OCI-LY3 (cell line): Measurements from ENCODE around the gene NGDN.

Experiments used
- H2AFZ ChIP-seq: fragments of 200-600, 300-600 bp; shearing (Covaris generic); 2 replicates; pipeline ENCODE4 v1.6.0; 2014; ENCODE audit warnings: antibody characterized with exemption, low read depth, low read length
- H3K27ac ChIP-seq: fragments of 200-600, 300-600 bp; sonication (generic); 2 replicates; pipeline ENCODE4 v1.5.1; 2014; ENCODE audit warnings: mild to moderate bottlenecking, low read length, moderate library complexity, mixed read lengths
- H3K27me3 ChIP-seq: fragments of 200-600, 300-600 bp; sonication (generic); 2 replicates; pipeline ENCODE4 v1.6.1; 2014; ENCODE audit warnings: low read depth, low read length, mixed read lengths
- H3K36me3 ChIP-seq: fragments of 200-600, 300-600 bp; sonication (generic); replicated peaks from 2 replicates; pipeline ENCODE3; 2014; ENCODE audit warnings: low read depth, low read length, mixed read lengths
- H3K4me1 ChIP-seq: fragments of 300-600, 200-600 bp; sonication (generic); 2 replicates; pipeline ENCODE4 v1.6.1; 2014; ENCODE audit warnings: low read length, mixed read lengths
- H3K4me2 ChIP-seq: fragments of 200-600, 300-600 bp; sonication (generic); 2 replicates; pipeline ENCODE4 v1.6.1; 2014; ENCODE audit warnings: low read length, mixed read lengths
- H3K4me3 ChIP-seq: fragments of 300-600, 200-600 bp; sonication (generic); 2 replicates; pipeline ENCODE4 v1.5.1; 2014; ENCODE audit warnings: antibody characterized with exemption, mild to moderate bottlenecking, low read length, moderate library complexity
- H3K79me2 ChIP-seq: fragments of 300-600, 200-600 bp; shearing (Covaris generic); 2 replicates; pipeline ENCODE4 v1.6.1; 2014; ENCODE audit warnings: mild to moderate bottlenecking, low read length, mixed read lengths
- H3K9ac ChIP-seq: fragments of 300-600, 200-600 bp; shearing (Covaris generic); 2 replicates; pipeline ENCODE4 v1.6.0; 2014; ENCODE audit warnings: mild to moderate bottlenecking, low read length, moderate library complexity
- H3K9me3 ChIP-seq: fragments of 200-600, 300-600 bp; shearing (Covaris generic); 2 replicates; pipeline ENCODE4 v1.6.1; 2014; ENCODE audit warnings: low read length, mixed read lengths; ENCODE audit not compliant: insufficient read depth
- H4K20me1 ChIP-seq: fragments of 200-600, 300-600 bp; sonication (generic); 2 replicates; pipeline ENCODE4 v1.6.1; 2016; ENCODE audit warnings: low read length, mixed read lengths; ENCODE audit not compliant: insufficient read depth
- CTCF ChIP-seq: fragments of 200-600, 300-600 bp; sonication (generic); IDR thresholded peaks from 2 replicates; pipeline ENCODE4 v1.5.1; 2014; ENCODE audit warnings: antibody characterized with exemption, low read length, low read depth
- EZH2phosphoT487 ChIP-seq: fragments of 200-600 bp; shearing (Covaris generic); IDR thresholded peaks from 2 replicates; pipeline ENCODE4 v1.6.1; 2018; ENCODE audit warnings: antibody characterized with exemption, mixed run types, low read depth

Gene NGDN

GRCh38 chr14:23446291-23446851 is 23.1 kb upstream of the NGDN start:
- H3K9me3 ChIP-seq = no peaks in the 10 kb centered on the region
- H3K27me3 ChIP-seq = 0 out of 2 replicates have a peak, but pooled peaks cover 3% of the 10 kb centered on the region
- H3K4me3 ChIP-seq = no peak overlapping the region
- TF ChIP-seq EZH2phosphoT487 (no peak), CTCF (no peak)
- no peak overlapping the region for H3K4me2 ChIP-seq
- H3K9ac ChIP-seq = no peak overlapping the region
- H3K27ac ChIP-seq = no peak overlapping the region
- no peaks in the 10 kb centered on the region for H3K79me2 ChIP-seq
- no peaks in the 10 kb centered on the region for H3K36me3 ChIP-seq
- peaks cover 4% of the 10 kb centered on the region; the same call in 1 of the 2 replicates for H3K4me1 ChIP-seq
- no peak overlapping the region for H2AFZ ChIP-seq
- no peaks in the 10 kb centered on the region for H4K20me1 ChIP-seq

- no peak overlapping the region for H2AFZ ChIP-seq
Measured at GRCh38 chr14:23447361-23448350, 21.8 kb upstream of the NGDN start.

GRCh38 chr14:23449314-23449713 is 20.2 kb upstream of the NGDN start:
- Histone ChIP-seq H3K4me2 (no peak overlapping the region), H3K4me3 (no peak overlapping the region), H3K79me2 (no peaks in the 10 kb centered on the region), H3K4me1 (peaks cover 4% of the 10 kb centered on the region; the same call in 1 of the 2 replicates), H3K27ac (no peak overlapping the region), H3K36me3 (no peaks in the 10 kb centered on the region), H4K20me1 (no peaks in the 10 kb centered on the region), H2AFZ (no peak overlapping the region), H3K9ac (no peak overlapping the region), H3K9me3 (no peaks in the 10 kb centered on the region), H3K27me3 (0 out of 2 replicates have a peak, but pooled peaks cover 3% of the 10 kb centered on the region)
- TF ChIP-seq EZH2phosphoT487 (no peak), CTCF (no peak)

More at GRCh38 chr14:23447361-23448350, 21.8 kb upstream of the NGDN start:
- H3K9ac ChIP-seq = no peak overlapping the region
- no peak overlapping the region for H3K4me3 ChIP-seq
- no peak overlapping the region for H3K4me2 ChIP-seq
- H3K9me3 ChIP-seq = no peaks in the 10 kb centered on the region
- no peaks in the 10 kb centered on the region for H3K79me2 ChIP-seq
- H3K4me1 ChIP-seq = peaks cover 4% of the 10 kb centered on the region; the same call in 1 of the 2 replicates
- no peaks in the 10 kb centered on the region for H3K36me3 ChIP-seq
- H3K27ac ChIP-seq = no peak overlapping the region
- H4K20me1 ChIP-seq = no peaks in the 10 kb centered on the region
- 0 out of 2 replicates have a peak, but pooled peaks cover 3% of the 10 kb centered on the region for H3K27me3 ChIP-seq
- TF ChIP-seq CTCF = no peak
- TF ChIP-seq EZH2phosphoT487 = no peak

- no peak for TF ChIP-seq CTCF
- TF ChIP-seq EZH2phosphoT487 = no peak
- H3K36me3 ChIP-seq = no peaks in the 10 kb centered on the region
- no peak overlapping the region for H3K4me3 ChIP-seq
- H3K27ac ChIP-seq = no peak overlapping the region
- H3K9me3 ChIP-seq = no peaks in the 10 kb centered on the region
- no peak overlapping the region for H3K9ac ChIP-seq
- H3K4me2 ChIP-seq = no peak overlapping the region
- H4K20me1 ChIP-seq = no peaks in the 10 kb centered on the region
- 0 out of 2 replicates have a peak, but pooled peaks cover 3% of the 10 kb centered on the region for H3K27me3 ChIP-seq
- H3K79me2 ChIP-seq = no peaks in the 10 kb centered on the region
- peaks cover 4% of the 10 kb centered on the region; the same call in 1 of the 2 replicates for H3K4me1 ChIP-seq
- H2AFZ ChIP-seq = no peak overlapping the region
Measured at GRCh38 chr14:23450379-23450778, 19.1 kb upstream of the NGDN start.
